ENCODE results near the gene POLRMT. TPM values are rescaled to one million over a fixed set of nuclear protein-coding genes. Genes with fewer than 3 reads are reported as not detected.
"Not testable (repeated sequence)": the region's sequence is repeated elsewhere in the genome, so short reads cannot be mapped to it uniquely, and the experiment has no call there.

The POLRMT gene
- total and polyA plus RNA-seq, 4 experiments from 2014 or later: 31.6 to 103 (median 78.6) TPM

GRCh38 chr19:610071-610800 is 23.1 kb downstream of the POLRMT start:
- Mint-ChIP-seq H3K27me3 (no peaks in the 10 kb centered on the region), H3K4me1 (peaks cover 7 to 37% (median 21%) of the 10 kb centered on the region in 4 donors), H3K9me3 (no peaks in the 10 kb centered on the region), H3K4me3 (peak overlapping the region; percentile 86 to 99 (median 94)), H3K27ac (peak overlapping the region; percentile 76 to 100 (median 96)), H3K36me3 (peaks cover 0 to 12% of the 10 kb centered on the region in 2 donors)
- H3K27ac ChIP-seq (ENCODE audit: low read depth, low read length): peak overlapping the region; percentile 51
- ChIA-PET CTCF (ENCODE audit: partially characterized antibody) (no interaction called here), POLR2A (ENCODE audit: partially characterized antibody) (interaction anchor here (0.7 to 2.9 kb wide), 12 partner anchors 14 to 410 kb away, joined by 3 to 28 read pairs (median 4); partner anchors contain the start of genes CDC34 and POLRMT)
- H3K27me3 ChIP-seq (ENCODE audit: insufficient read depth, low read length): no peaks in the 10 kb centered on the region
- peak overlapping the region; percentile 39 to 71 for H3K4me3 ChIP-seq (ENCODE audit: low read length in 2 of 2)
- no peaks in the 10 kb centered on the region for H3K36me3 ChIP-seq (ENCODE audit: insufficient read depth, low read length)
- intact Hi-C loops (cut with micrococcal nuclease): loop anchor here (1.0 to 5.0 kb wide), 4 partner anchors 21 to 78 kb away; partner anchors contain the start of genes CDC34, HCN2 and POLRMT
- no peaks in the 10 kb centered on the region for H3K9me3 ChIP-seq (ENCODE audit: control insufficient read depth in 1 of 2, low read length in 2 of 2)
- peaks cover 25% of the 10 kb centered on the region for H3K4me1 ChIP-seq (ENCODE audit: insufficient read depth, low read length)
- peak; percentile 33 to 76 (median 46) for DNase-seq

GRCh38 chr19:609004-609346 is 24.4 kb downstream of the POLRMT start:
- no peaks in the 10 kb centered on the region for H3K36me3 ChIP-seq (ENCODE audit: insufficient read depth, low read length)
- no peak for DNase-seq
- Mint-ChIP-seq H3K27me3 (no peaks in the 10 kb centered on the region), H3K9me3 (no peaks in the 10 kb centered on the region), H3K36me3 (peaks cover 0 to 5% of the 10 kb centered on the region in 2 donors), H3K4me3 (no peak overlapping the region), H3K4me1 (peaks cover 6 to 27% (median 15%) of the 10 kb centered on the region in 4 donors), H3K27ac (no peak overlapping the region)
- CTCF ChIA-PET (ENCODE audit: partially characterized antibody): no interaction called here
- no peak overlapping the region for H3K4me3 ChIP-seq (ENCODE audit: low read length in 2 of 2)
- intact Hi-C loops (cut with micrococcal nuclease): no loop called here
- H3K27me3 ChIP-seq (ENCODE audit: insufficient read depth, low read length): no peaks in the 10 kb centered on the region
- H3K9me3 ChIP-seq (ENCODE audit: control insufficient read depth in 1 of 2, low read length in 2 of 2): no peaks in the 10 kb centered on the region
- no peak overlapping the region for H3K27ac ChIP-seq (ENCODE audit: low read depth, low read length)
- H3K4me1 ChIP-seq (ENCODE audit: insufficient read depth, low read length): peaks cover 25% of the 10 kb centered on the region
- POLR2A ChIA-PET (ENCODE audit: partially characterized antibody): interaction anchor here (1.2 kb wide), 1 partner anchor 54 kb away, joined by 3 read pairs; the partner anchor contains the start of gene RNF126

GRCh38 chr19:608155-609003 is 25.0 kb downstream of the POLRMT start:
- no peak overlapping the region for H3K27ac ChIP-seq (ENCODE audit: low read depth, low read length)
- POLR2A ChIA-PET (ENCODE audit: partially characterized antibody): interaction anchor here (1.2 to 1.4 kb wide), 2 partner anchors 9 to 55 kb away, joined by 3 read pairs; partner anchors contain the start of gene RNF126

GRCh38 chr19:607301-608154 is 25.8 kb downstream of the POLRMT start:
- Histone ChIP-seq H3K4me3 (ENCODE audit: low read length in 2 of 2) (no peak overlapping the region), H3K27ac (ENCODE audit: low read depth, low read length) (no peak overlapping the region), H3K9me3 (ENCODE audit: control insufficient read depth in 1 of 2, low read length in 2 of 2) (no peaks in the 10 kb centered on the region), H3K36me3 (ENCODE audit: insufficient read depth, low read length) (no peaks in the 10 kb centered on the region), H3K27me3 (ENCODE audit: insufficient read depth, low read length) (no peaks in the 10 kb centered on the region), H3K4me1 (ENCODE audit: insufficient read depth, low read length) (peaks cover 25% of the 10 kb centered on the region)
- DNase-seq: no peak
- Mint-ChIP-seq H3K36me3 (peaks cover 0 to 5% of the 10 kb centered on the region in 2 donors), H3K9me3 (peaks cover 0 to under 1% (median 0%) of the 10 kb centered on the region in 8 donors), H3K27me3 (no peaks in the 10 kb centered on the region), H3K27ac (peak overlapping the region in 1 of 7 donors; percentile 35), H3K4me1 (peaks cover 6 to 27% (median 15%) of the 10 kb centered on the region in 4 donors), H3K4me3 (peak overlapping the region in 1 of 8 donors; percentile 25)
- CTCF ChIA-PET (ENCODE audit: partially characterized antibody): interaction anchor here (1.2 kb wide), 1 partner anchor 127 kb away, joined by 3 read pairs; no protein-coding TSS in a partner anchor
- POLR2A ChIA-PET (ENCODE audit: partially characterized antibody): interaction anchor here (1.4 kb wide), 1 partner anchor 10 kb away, joined by 3 read pairs; no protein-coding TSS in a partner anchor
- intact Hi-C loops (cut with micrococcal nuclease): no loop called here

More at GRCh38 chr19:608155-609003, 25.0 kb downstream of the POLRMT start:
- Mint-ChIP-seq H3K4me1 (peaks cover 6 to 27% (median 15%) of the 10 kb centered on the region in 4 donors), H3K36me3 (peaks cover 0 to 5% of the 10 kb centered on the region in 2 donors), H3K4me3 (peak overlapping the region in 2 of 8 donors; percentile 36), H3K9me3 (no peaks in the 10 kb centered on the region), H3K27ac (no peak overlapping the region), H3K27me3 (no peaks in the 10 kb centered on the region)
- Histone ChIP-seq H3K4me1 (ENCODE audit: insufficient read depth, low read length) (peaks cover 25% of the 10 kb centered on the region), H3K36me3 (ENCODE audit: insufficient read depth, low read length) (no peaks in the 10 kb centered on the region), H3K27me3 (ENCODE audit: insufficient read depth, low read length) (no peaks in the 10 kb centered on the region), H3K9me3 (ENCODE audit: control insufficient read depth in 1 of 2, low read length in 2 of 2) (no peaks in the 10 kb centered on the region), H3K4me3 (ENCODE audit: low read length in 2 of 2) (no peak overlapping the region)
- CTCF ChIA-PET (ENCODE audit: partially characterized antibody): no interaction called here
- intact Hi-C loops (cut with micrococcal nuclease): no loop called here
- no peak for DNase-seq

GRCh38 chr19:605061-605971 is 28.0 kb downstream of the POLRMT start:
- H3K4me1 ChIP-seq (ENCODE audit: insufficient read depth, low read length): peaks cover 11% of the 10 kb centered on the region
- H3K4me1 Mint-ChIP-seq: peaks cover 1 to 10% (median 4%) of the 10 kb centered on the region in 4 donors
- H3K4me3 Mint-ChIP-seq: peak overlapping the region in 3 of 8 donors; percentile 38 to 78 (median 39)
- H3K9me3 ChIP-seq (ENCODE audit: control insufficient read depth in 1 of 2, low read length in 2 of 2); intact Hi-C loops (cut with micrococcal nuclease); H3K27me3 ChIP-seq (ENCODE audit: insufficient read depth, low read length); CTCF ChIA-PET (ENCODE audit: partially characterized antibody); H3K27ac ChIP-seq (ENCODE audit: low read depth, low read length); H3K27ac Mint-ChIP-seq; POLR2A ChIA-PET (ENCODE audit: partially characterized antibody); H3K4me3 ChIP-seq (ENCODE audit: low read length in 2 of 2); H3K27me3 Mint-ChIP-seq; H3K9me3 Mint-ChIP-seq; DNase-seq; H3K36me3 Mint-ChIP-seq; H3K36me3 ChIP-seq (ENCODE audit: insufficient read depth, low read length): not testable (repeated sequence)

GRCh38 chr19:604355-604754 is 29.0 kb downstream of the POLRMT start:
- ChIA-PET POLR2A (ENCODE audit: partially characterized antibody) (no interaction called here), CTCF (ENCODE audit: partially characterized antibody) (no interaction called here)
- Mint-ChIP-seq H3K4me1 (peaks cover 0 to under 1% (median 0%) of the 10 kb centered on the region in 4 donors), H3K27me3 (no peaks in the 10 kb centered on the region), H3K4me3 (no peak overlapping the region), H3K27ac (no peak overlapping the region), H3K36me3 (no peaks in the 10 kb centered on the region), H3K9me3 (peaks cover 0 to 9% (median 0%) of the 10 kb centered on the region in 8 donors)
- H3K27ac ChIP-seq (ENCODE audit: low read depth, low read length): no peak overlapping the region
- intact Hi-C loops (cut with micrococcal nuclease): no loop called here
- no peak overlapping the region for H3K4me3 ChIP-seq (ENCODE audit: low read length in 2 of 2)
- H3K4me1 ChIP-seq (ENCODE audit: insufficient read depth, low read length): peaks cover 3% of the 10 kb centered on the region
- DNase-seq: peak in 2 of 5 donors; percentile 24 to 52
- H3K9me3 ChIP-seq (ENCODE audit: control insufficient read depth in 1 of 2, low read length in 2 of 2): no peaks in the 10 kb centered on the region
- no peaks in the 10 kb centered on the region for H3K36me3 ChIP-seq (ENCODE audit: insufficient read depth, low read length)
- H3K27me3 ChIP-seq (ENCODE audit: insufficient read depth, low read length): no peaks in the 10 kb centered on the region
